Measurements from ENCODE around the gene CD40LG. TPM values are rescaled to one million over a fixed set of nuclear protein-coding genes. Genes with fewer than 3 reads are reported as not detected.

CD40LG gene
- total and polyA plus RNA-seq, 2 donors (not counting 3 experiments of a cell fraction or from before 2014, with no cell fraction given) = not detected

DNA sequence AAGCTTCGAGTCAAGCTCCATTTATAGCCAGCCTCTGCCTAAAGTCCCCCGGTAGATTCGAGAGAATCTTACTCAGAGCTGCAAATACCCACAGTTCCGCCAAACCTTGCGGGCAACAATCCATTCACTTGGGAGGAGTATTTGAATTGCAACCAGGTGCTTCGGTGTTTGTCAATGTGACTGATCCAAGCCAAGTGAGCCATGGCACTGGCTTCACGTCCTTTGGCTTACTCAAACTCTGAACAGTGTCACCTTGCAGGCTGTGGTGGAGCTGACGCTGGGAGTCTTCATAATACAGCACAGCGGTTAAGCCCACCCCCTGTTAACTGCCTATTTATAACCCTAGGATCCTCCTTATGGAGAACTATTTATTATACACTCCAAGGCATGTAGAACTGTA, 11.2 kb downstream of the CD40LG start:
- no peaks in the 10 kb centered on the region for H3K79me2 ChIP-seq (ENCODE audit: control insufficient read depth, insufficient read depth, low read length)
- H3K27ac ChIP-seq (ENCODE audit: insufficient read depth, low read depth, low read length) = no peak overlapping the region
- H3K9ac ChIP-seq (replicated peaks; ENCODE audit: extremely low read depth, insufficient read depth, low read length) = no peak overlapping the region
- CTCF ChIA-PET = no interaction called here
- DNase-seq (ENCODE audit: low read depth, low spot score) (no peak), FAIRE-seq (no peak)
- H3K27me3 ChIP-seq (ENCODE audit: control insufficient read depth in 2 of 2, insufficient read depth in 2 of 2, low read length in 2 of 2) = no peaks in the 10 kb centered on the region
- BruUV-seq (replicated peaks) = no TSS peak
- no peak overlapping the region for H3K4me2 ChIP-seq (ENCODE audit: insufficient read depth, low read length)
- H3K9me3 ChIP-seq (replicated peaks; ENCODE audit: control insufficient read depth, insufficient read depth, low read length) = no peaks in the 10 kb centered on the region
- no peak overlapping the region for H2AFZ ChIP-seq (ENCODE audit: low read depth, low read length)
- dilution Hi-C loops (cut with MboI; ENCODE audit: extremely low pct_ligation_motif_present, low sequenced_read_pairs) = no loop called here
- no peaks in the 10 kb centered on the region for H4K20me1 ChIP-seq (replicated peaks; ENCODE audit: control insufficient read depth, extremely low read depth, insufficient read depth, low read length)
- no peaks in the 10 kb centered on the region for H3K36me3 ChIP-seq (ENCODE audit: control insufficient read depth in 2 of 2, extremely low read depth in 1 of 2, insufficient read depth in 2 of 2, low read length in 2 of 2)
- H3K4me1 ChIP-seq (ENCODE audit: control insufficient read depth, extremely low read depth, insufficient read depth, low read length) = no peaks in the 10 kb centered on the region
- intact Hi-C loops (cut with micrococcal nuclease) = no loop called here
- POLR2A ChIA-PET = no interaction called here
- TF ChIP-seq, protein P1, sequence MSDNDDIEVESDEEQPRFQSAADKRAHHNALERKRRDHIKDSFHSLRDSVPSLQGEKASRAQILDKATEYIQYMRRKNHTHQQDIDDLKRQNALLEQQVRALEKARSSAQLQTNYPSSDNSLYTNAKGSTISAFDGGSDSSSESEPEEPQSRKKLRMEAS (IDR thresholded peaks at IDR 0.05; ENCODE audit: insufficient read depth, insufficient read length) = no peak
- TF ChIP-seq, protein P2, sequence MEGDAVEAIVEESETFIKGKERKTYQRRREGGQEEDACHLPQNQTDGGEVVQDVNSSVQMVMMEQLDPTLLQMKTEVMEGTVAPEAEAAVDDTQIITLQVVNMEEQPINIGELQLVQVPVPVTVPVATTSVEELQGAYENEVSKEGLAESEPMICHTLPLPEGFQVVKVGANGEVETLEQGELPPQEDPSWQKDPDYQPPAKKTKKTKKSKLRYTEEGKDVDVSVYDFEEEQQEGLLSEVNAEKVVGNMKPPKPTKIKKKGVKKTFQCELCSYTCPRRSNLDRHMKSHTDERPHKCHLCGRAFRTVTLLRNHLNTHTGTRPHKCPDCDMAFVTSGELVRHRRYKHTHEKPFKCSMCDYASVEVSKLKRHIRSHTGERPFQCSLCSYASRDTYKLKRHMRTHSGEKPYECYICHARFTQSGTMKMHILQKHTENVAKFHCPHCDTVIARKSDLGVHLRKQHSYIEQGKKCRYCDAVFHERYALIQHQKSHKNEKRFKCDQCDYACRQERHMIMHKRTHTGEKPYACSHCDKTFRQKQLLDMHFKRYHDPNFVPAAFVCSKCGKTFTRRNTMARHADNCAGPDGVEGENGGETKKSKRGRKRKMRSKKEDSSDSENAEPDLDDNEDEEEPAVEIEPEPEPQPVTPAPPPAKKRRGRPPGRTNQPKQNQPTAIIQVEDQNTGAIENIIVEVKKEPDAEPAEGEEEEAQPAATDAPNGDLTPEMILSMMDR (IDR thresholded peaks at IDR 0.05; ENCODE audit: extremely low read depth in 1 of 2, insufficient read depth in 1 of 2, low read depth in 1 of 2, low read length in 2 of 2) = no peak
- TF ChIP-seq EZH2 (IDR thresholded peaks at IDR 0.05; ENCODE audit: borderline replicate concordance, low read depth, low read length, severe bottlenecking) (no peak), MYC (IDR thresholded peaks at IDR 0.05; ENCODE audit: low read depth, low read length) (no peak), GATA2 (IDR thresholded peaks at IDR 0.05; ENCODE audit: insufficient read depth, insufficient read length, low read depth, low read length) (no peak), POLR2AphosphoS5 (IDR thresholded peaks at IDR 0.05; ENCODE audit: insufficient read depth, low read depth, low read length) (no peak), POLR2A (IDR thresholded peaks at IDR 0.05; ENCODE audit: low read depth, low read length) (no peak), JUN (IDR thresholded peaks at IDR 0.05; ENCODE audit: borderline replicate concordance, insufficient read depth, insufficient read length, low read depth) (no peak), FOS (IDR thresholded peaks at IDR 0.05; ENCODE audit: borderline replicate concordance, insufficient read depth, low read length) (no peak)
- H3K4me3 ChIP-seq (replicated peaks in 1 of 3; ENCODE audit: insufficient read depth in 1 of 3, low read depth in 1 of 3, low read length in 3 of 3) = no peak overlapping the region
- no peaks in the 10 kb centered on the region for H3K9me1 ChIP-seq (replicated peaks; ENCODE audit: control insufficient read depth, extremely low read depth, insufficient read depth, low read length)

All from endothelial cell of umbilical vein (primary cell).